ENCODE data around the gene FHOD3.

The FHOD3 gene

GRCh38 chr18:36481201-36481657 is 183.7 kb downstream of the FHOD3 start:
- no peak for DNase-seq (ENCODE audit: low spot score)

- DNase-seq (ENCODE audit: low spot score) = no peak
Observed at GRCh38 chr18:36481935-36482334, 184.4 kb downstream of the FHOD3 start.

- no peak for DNase-seq (ENCODE audit: low spot score)
Observed at GRCh38 chr18:36484591-36484990, 187.1 kb downstream of the FHOD3 start.

- no peak for DNase-seq (ENCODE audit: low spot score)
Observed at GRCh38 chr18:36485772-36486171, 188.3 kb downstream of the FHOD3 start.

GRCh38 chr18:36488131-36488530 is 190.6 kb downstream of the FHOD3 start:
- DNase-seq (ENCODE audit: low spot score) = no peak

- no peak for DNase-seq (ENCODE audit: low spot score)
Observed at GRCh38 chr18:36490897-36491296, 193.4 kb downstream of the FHOD3 start.

GRCh38 chr18:36492604-36493329 is 195.3 kb downstream of the FHOD3 start:
- no peak for DNase-seq (ENCODE audit: low spot score)

GRCh38 chr18:36493349-36494159 is 196.0 kb downstream of the FHOD3 start:
- DNase-seq (ENCODE audit: low spot score) = no peak

- no peak for DNase-seq (ENCODE audit: low spot score)
Observed at GRCh38 chr18:36494160-36494437, 196.6 kb downstream of the FHOD3 start.

- no peak for DNase-seq (ENCODE audit: low spot score)
Observed at GRCh38 chr18:36496022-36496421, 198.5 kb downstream of the FHOD3 start.

GRCh38 chr18:36499938-36500337 is 202.4 kb downstream of the FHOD3 start:
- no peak for DNase-seq (ENCODE audit: low spot score)

- no peak for DNase-seq (ENCODE audit: low spot score)
Observed at GRCh38 chr18:36501100-36501499, 203.6 kb downstream of the FHOD3 start.

GRCh38 chr18:36503477-36503876 is 206.0 kb downstream of the FHOD3 start:
- DNase-seq (ENCODE audit: low spot score) = no peak

- DNase-seq (ENCODE audit: low spot score) = no peak
Observed at GRCh38 chr18:36504928-36505327, 207.4 kb downstream of the FHOD3 start.

- DNase-seq (ENCODE audit: low spot score) = no peak
Observed at GRCh38 chr18:36505665-36506064, 208.2 kb downstream of the FHOD3 start.

- no peak for DNase-seq (ENCODE audit: low spot score)
Observed at GRCh38 chr18:36509646-36510197, 212.2 kb downstream of the FHOD3 start.

GRCh38 chr18:36511791-36512352 is 214.4 kb downstream of the FHOD3 start:
- no peak for DNase-seq (ENCODE audit: low spot score)

- no peak for DNase-seq (ENCODE audit: low spot score)
Observed at GRCh38 chr18:36513556-36513955, 216.0 kb downstream of the FHOD3 start.

- no peak for DNase-seq (ENCODE audit: low spot score)
Observed at GRCh38 chr18:36514778-36515177, 217.3 kb downstream of the FHOD3 start.

- DNase-seq (ENCODE audit: low spot score) = no peak
Observed at GRCh38 chr18:36516258-36516657, 218.7 kb downstream of the FHOD3 start.

GRCh38 chr18:36516726-36517125 is 219.2 kb downstream of the FHOD3 start:
- no peak for DNase-seq (ENCODE audit: low spot score)

- no peak for DNase-seq (ENCODE audit: low spot score)
Observed at GRCh38 chr18:36518839-36519238, 221.3 kb downstream of the FHOD3 start.

GRCh38 chr18:36519358-36519757 is 221.8 kb downstream of the FHOD3 start:
- no peak for DNase-seq (ENCODE audit: low spot score)
